ENCODE data around the gene SORCS1. TPM values are rescaled to one million over a fixed set of nuclear protein-coding genes. Genes with fewer than 3 reads are reported as not detected.

The SORCS1 gene
- total and polyA plus RNA-seq, 4 donors: 0.08 to 0.21 (median 0.09) TPM; not detected in 1

DNA sequence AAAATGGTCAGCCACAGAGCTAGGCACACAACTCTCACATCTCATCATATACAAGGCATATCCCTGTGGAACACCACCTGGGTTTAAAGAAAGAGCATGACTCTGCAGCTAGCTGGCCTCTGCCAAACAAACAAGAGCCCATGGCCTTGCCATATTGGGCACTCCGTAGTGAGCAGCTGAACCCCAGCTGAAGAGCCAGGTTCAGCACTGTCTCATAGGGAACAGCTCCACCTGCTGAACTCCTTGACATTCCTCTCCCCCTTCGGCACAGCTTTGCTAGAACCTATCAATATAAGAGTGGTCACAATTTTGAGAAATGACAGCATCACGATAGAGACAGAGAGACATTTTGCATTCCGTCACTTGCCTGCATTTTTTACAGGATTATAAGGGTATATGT, 20.0 kb downstream of the SORCS1 start:
- H3K9me3 ChIP-seq (ENCODE audit: control insufficient read depth in 4 of 4, low read length in 3 of 4): no peaks in the 10 kb centered on the region
- H3K9ac ChIP-seq (ENCODE audit: low read depth in 1 of 2, low read length in 2 of 2): no peak overlapping the region
- H3K36me3 ChIP-seq (ENCODE audit: control insufficient read depth in 4 of 4, insufficient read depth in 3 of 4, low read depth in 1 of 4, low read length in 3 of 4): no peaks in the 10 kb centered on the region
- H3K27me3 ChIP-seq (ENCODE audit: control insufficient read depth in 4 of 4, insufficient read depth in 4 of 4, low read length in 3 of 4): no peaks in the 10 kb centered on the region
- no peak for TF ChIP-seq HNF4A (conservative IDR thresholded peaks at IDR 0.05)
- TF ChIP-seq JUND (IDR thresholded peaks at IDR 0.05): no peak
- TF ChIP-seq, protein P1, sequence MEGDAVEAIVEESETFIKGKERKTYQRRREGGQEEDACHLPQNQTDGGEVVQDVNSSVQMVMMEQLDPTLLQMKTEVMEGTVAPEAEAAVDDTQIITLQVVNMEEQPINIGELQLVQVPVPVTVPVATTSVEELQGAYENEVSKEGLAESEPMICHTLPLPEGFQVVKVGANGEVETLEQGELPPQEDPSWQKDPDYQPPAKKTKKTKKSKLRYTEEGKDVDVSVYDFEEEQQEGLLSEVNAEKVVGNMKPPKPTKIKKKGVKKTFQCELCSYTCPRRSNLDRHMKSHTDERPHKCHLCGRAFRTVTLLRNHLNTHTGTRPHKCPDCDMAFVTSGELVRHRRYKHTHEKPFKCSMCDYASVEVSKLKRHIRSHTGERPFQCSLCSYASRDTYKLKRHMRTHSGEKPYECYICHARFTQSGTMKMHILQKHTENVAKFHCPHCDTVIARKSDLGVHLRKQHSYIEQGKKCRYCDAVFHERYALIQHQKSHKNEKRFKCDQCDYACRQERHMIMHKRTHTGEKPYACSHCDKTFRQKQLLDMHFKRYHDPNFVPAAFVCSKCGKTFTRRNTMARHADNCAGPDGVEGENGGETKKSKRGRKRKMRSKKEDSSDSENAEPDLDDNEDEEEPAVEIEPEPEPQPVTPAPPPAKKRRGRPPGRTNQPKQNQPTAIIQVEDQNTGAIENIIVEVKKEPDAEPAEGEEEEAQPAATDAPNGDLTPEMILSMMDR (IDR thresholded peaks at IDR 0.05; ENCODE audit: low read depth, low read length, missing input control): peak; percentile 27
- TF ChIP-seq GABPA (IDR thresholded peaks at IDR 0.05 in 1 of 2, conservative IDR thresholded peaks at IDR 0.05 in 1 of 2): no peak
- TF ChIP-seq, protein P2, sequence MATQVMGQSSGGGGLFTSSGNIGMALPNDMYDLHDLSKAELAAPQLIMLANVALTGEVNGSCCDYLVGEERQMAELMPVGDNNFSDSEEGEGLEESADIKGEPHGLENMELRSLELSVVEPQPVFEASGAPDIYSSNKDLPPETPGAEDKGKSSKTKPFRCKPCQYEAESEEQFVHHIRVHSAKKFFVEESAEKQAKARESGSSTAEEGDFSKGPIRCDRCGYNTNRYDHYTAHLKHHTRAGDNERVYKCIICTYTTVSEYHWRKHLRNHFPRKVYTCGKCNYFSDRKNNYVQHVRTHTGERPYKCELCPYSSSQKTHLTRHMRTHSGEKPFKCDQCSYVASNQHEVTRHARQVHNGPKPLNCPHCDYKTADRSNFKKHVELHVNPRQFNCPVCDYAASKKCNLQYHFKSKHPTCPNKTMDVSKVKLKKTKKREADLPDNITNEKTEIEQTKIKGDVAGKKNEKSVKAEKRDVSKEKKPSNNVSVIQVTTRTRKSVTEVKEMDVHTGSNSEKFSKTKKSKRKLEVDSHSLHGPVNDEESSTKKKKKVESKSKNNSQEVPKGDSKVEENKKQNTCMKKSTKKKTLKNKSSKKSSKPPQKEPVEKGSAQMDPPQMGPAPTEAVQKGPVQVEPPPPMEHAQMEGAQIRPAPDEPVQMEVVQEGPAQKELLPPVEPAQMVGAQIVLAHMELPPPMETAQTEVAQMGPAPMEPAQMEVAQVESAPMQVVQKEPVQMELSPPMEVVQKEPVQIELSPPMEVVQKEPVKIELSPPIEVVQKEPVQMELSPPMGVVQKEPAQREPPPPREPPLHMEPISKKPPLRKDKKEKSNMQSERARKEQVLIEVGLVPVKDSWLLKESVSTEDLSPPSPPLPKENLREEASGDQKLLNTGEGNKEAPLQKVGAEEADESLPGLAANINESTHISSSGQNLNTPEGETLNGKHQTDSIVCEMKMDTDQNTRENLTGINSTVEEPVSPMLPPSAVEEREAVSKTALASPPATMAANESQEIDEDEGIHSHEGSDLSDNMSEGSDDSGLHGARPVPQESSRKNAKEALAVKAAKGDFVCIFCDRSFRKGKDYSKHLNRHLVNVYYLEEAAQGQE (IDR thresholded peaks at IDR 0.05): peak; percentile 83
- TF ChIP-seq, protein P3, sequence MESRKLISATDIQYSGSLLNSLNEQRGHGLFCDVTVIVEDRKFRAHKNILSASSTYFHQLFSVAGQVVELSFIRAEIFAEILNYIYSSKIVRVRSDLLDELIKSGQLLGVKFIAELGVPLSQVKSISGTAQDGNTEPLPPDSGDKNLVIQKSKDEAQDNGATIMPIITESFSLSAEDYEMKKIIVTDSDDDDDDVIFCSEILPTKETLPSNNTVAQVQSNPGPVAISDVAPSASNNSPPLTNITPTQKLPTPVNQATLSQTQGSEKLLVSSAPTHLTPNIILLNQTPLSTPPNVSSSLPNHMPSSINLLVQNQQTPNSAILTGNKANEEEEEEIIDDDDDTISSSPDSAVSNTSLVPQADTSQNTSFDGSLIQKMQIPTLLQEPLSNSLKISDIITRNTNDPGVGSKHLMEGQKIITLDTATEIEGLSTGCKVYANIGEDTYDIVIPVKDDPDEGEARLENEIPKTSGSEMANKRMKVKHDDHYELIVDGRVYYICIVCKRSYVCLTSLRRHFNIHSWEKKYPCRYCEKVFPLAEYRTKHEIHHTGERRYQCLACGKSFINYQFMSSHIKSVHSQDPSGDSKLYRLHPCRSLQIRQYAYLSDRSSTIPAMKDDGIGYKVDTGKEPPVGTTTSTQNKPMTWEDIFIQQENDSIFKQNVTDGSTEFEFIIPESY (IDR thresholded peaks at IDR 0.05): no peak
- peak; percentile 72 to 79 for TF ChIP-seq RAD21 (IDR thresholded peaks at IDR 0.05)
- no peak for TF ChIP-seq EGR1 (IDR thresholded peaks at IDR 0.05; ENCODE audit: low read depth in 2 of 2)
- no peak for TF ChIP-seq NR2F2 (IDR thresholded peaks at IDR 0.05)
- TF ChIP-seq HNF4G (IDR thresholded peaks at IDR 0.05): no peak
- no peak for TF ChIP-seq SP1 (IDR thresholded peaks at IDR 0.05)
- TF ChIP-seq FOXA1 (IDR thresholded peaks at IDR 0.05): no peak
- no peak for TF ChIP-seq YY1 (IDR thresholded peaks at IDR 0.05)
- no peak for TF ChIP-seq FOXA2 (IDR thresholded peaks at IDR 0.05)
- no peak for TF ChIP-seq TAF1 (conservative IDR thresholded peaks at IDR 0.05)
- WGBS: 36% methylated on average over 4 of the region's 4 CpGs
- H3K27ac ChIP-seq (ENCODE audit: low read depth in 1 of 2, low read length in 2 of 2): no peak overlapping the region
- no peak overlapping the region for H3K4me3 ChIP-seq (ENCODE audit: low read depth in 1 of 3, low read length in 3 of 3)
- no peaks in the 10 kb centered on the region for H3K4me1 ChIP-seq (ENCODE audit: control insufficient read depth in 4 of 4, insufficient read depth in 4 of 4, low read length in 3 of 4)
- no peak for DNase-seq (ENCODE audit: low spot score)

DNA sequence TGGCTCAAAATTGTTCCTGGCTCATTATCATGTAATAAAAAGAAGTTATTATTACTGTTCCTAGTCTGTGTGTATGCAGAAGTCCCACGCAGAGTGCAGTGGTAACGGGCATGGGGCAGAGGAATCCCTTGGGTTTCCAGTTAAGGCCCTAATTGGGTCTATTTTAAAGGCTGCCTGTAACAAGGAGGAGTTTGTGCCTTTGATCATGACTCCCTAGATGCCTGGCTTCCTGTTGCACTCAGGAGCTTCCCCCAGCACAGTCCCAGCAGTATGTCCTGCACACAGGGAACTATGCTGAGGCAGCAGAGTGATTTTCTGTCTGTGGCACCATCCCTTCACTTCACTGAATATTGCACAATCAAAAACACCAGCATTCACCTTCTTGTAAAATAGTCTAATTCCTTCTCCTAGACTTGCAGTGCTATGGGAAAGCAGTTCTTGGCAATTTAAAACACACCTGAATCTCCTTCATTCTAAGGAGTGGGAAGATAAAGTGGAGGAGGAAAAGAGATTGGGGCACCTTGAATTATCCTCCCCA, 22.9 kb downstream of the SORCS1 start:
- DNase-seq (ENCODE audit: low spot score): no peak
- WGBS: 81% methylated on average over 2 of the region's 2 CpGs
- H3K4me1 ChIP-seq (ENCODE audit: control insufficient read depth in 4 of 4, insufficient read depth in 4 of 4, low read length in 3 of 4): no peaks in the 10 kb centered on the region
- no peak overlapping the region for H3K9ac ChIP-seq (ENCODE audit: low read depth in 1 of 2, low read length in 2 of 2)
- H3K27me3 ChIP-seq (ENCODE audit: control insufficient read depth in 4 of 4, insufficient read depth in 4 of 4, low read length in 3 of 4): no peaks in the 10 kb centered on the region
- H3K9me3 ChIP-seq (ENCODE audit: control insufficient read depth in 4 of 4, low read length in 3 of 4): no peaks in the 10 kb centered on the region
- no peak overlapping the region for H3K27ac ChIP-seq (ENCODE audit: low read depth in 1 of 2, low read length in 2 of 2)
- H3K36me3 ChIP-seq (ENCODE audit: control insufficient read depth in 4 of 4, insufficient read depth in 3 of 4, low read depth in 1 of 4, low read length in 3 of 4): no peaks in the 10 kb centered on the region
- H3K4me3 ChIP-seq (ENCODE audit: low read depth in 1 of 3, low read length in 3 of 3): no peak overlapping the region
- TF ChIP-seq EGR1 (IDR thresholded peaks at IDR 0.05; ENCODE audit: low read depth in 2 of 2) (no peak), JUND (IDR thresholded peaks at IDR 0.05) (no peak), YY1 (IDR thresholded peaks at IDR 0.05) (no peak), HNF4A (conservative IDR thresholded peaks at IDR 0.05) (no peak)
- TF ChIP-seq, protein P2 (IDR thresholded peaks at IDR 0.05): no peak
- TF ChIP-seq, protein P3 (IDR thresholded peaks at IDR 0.05): no peak
- TF ChIP-seq, protein P4, sequence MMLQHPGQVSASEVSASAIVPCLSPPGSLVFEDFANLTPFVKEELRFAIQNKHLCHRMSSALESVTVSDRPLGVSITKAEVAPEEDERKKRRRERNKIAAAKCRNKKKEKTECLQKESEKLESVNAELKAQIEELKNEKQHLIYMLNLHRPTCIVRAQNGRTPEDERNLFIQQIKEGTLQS (IDR thresholded peaks at IDR 0.05): no peak
